ENCODE measurements around the gene MEGF10.

The MEGF10 gene

GRCh38 chr5:127471211-127471610 lies 180.6 kb downstream of the MEGF10 start:
- TF ChIP-seq CEBPB (IDR thresholded peaks at IDR 0.05), result no peak
- TF ChIP-seq TAF1 (IDR thresholded peaks at IDR 0.05; ENCODE audit: low read depth), result no peak
- no peak for TF ChIP-seq REST (IDR thresholded peaks at IDR 0.05; ENCODE audit: low read depth)
- TF ChIP-seq, protein P1, sequence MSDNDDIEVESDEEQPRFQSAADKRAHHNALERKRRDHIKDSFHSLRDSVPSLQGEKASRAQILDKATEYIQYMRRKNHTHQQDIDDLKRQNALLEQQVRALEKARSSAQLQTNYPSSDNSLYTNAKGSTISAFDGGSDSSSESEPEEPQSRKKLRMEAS (IDR thresholded peaks at IDR 0.05), result no peak
- no peak for TF ChIP-seq ZBTB7A (IDR thresholded peaks at IDR 0.05; ENCODE audit: low read depth)
- TF ChIP-seq TEAD4 (IDR thresholded peaks at IDR 0.05), result no peak
- no peak for TF ChIP-seq EP300 (IDR thresholded peaks at IDR 0.05; ENCODE audit: borderline replicate concordance)
- TF ChIP-seq, protein P2, sequence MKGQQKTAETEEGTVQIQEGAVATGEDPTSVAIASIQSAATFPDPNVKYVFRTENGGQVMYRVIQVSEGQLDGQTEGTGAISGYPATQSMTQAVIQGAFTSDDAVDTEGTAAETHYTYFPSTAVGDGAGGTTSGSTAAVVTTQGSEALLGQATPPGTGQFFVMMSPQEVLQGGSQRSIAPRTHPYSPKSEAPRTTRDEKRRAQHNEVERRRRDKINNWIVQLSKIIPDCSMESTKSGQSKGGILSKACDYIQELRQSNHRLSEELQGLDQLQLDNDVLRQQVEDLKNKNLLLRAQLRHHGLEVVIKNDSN (IDR thresholded peaks at IDR 0.05), result no peak
- TF ChIP-seq TCF12 (IDR thresholded peaks at IDR 0.05; ENCODE audit: low read depth), result no peak
- TF ChIP-seq FOXM1 (IDR thresholded peaks at IDR 0.05; ENCODE audit: borderline replicate concordance, low read depth), result no peak
- no peak for TF ChIP-seq YY1 (IDR thresholded peaks at IDR 0.05; ENCODE audit: low read depth)
- TF ChIP-seq NFIC (IDR thresholded peaks at IDR 0.05), result no peak
- TF ChIP-seq CREB1 (IDR thresholded peaks at IDR 0.05; ENCODE audit: low read depth), result no peak
- TF ChIP-seq EGR1 (IDR thresholded peaks at IDR 0.05), result no peak
- TF ChIP-seq RAD21 (IDR thresholded peaks at IDR 0.05; ENCODE audit: low read depth), result no peak

DNA sequence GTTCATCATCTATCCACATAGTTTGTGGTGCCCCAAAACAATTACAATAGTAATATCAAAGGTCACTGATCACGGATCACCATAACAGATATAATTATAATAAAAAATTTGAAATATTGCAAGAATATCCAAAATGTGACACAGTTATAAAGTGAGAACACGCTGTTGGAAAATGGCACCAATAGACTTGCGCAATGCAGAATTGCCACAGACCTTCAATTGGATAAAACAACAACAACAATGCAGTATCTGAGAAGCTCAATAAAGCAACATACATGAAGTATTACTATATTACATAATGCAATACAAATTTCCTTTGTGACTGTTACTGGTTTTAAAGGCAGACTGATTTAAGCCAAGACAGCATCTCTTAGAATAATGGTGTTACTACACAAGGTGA lies 182.1 kb downstream of the MEGF10 start:
- TF ChIP-seq TAF1 (IDR thresholded peaks at IDR 0.05; ENCODE audit: low read depth), result no peak
- TF ChIP-seq EGR1 (IDR thresholded peaks at IDR 0.05), result no peak
- TF ChIP-seq, protein P1 (IDR thresholded peaks at IDR 0.05), result no peak
- no peak for TF ChIP-seq RAD21 (IDR thresholded peaks at IDR 0.05; ENCODE audit: low read depth)
- TF ChIP-seq FOXM1 (IDR thresholded peaks at IDR 0.05; ENCODE audit: borderline replicate concordance, low read depth), result no peak
- no peak for TF ChIP-seq CEBPB (IDR thresholded peaks at IDR 0.05)
- TF ChIP-seq, protein P2 (IDR thresholded peaks at IDR 0.05), result no peak
- no peak for TF ChIP-seq EP300 (IDR thresholded peaks at IDR 0.05; ENCODE audit: borderline replicate concordance)
- TF ChIP-seq TCF12 (IDR thresholded peaks at IDR 0.05; ENCODE audit: low read depth), result no peak
- no peak for TF ChIP-seq CREB1 (IDR thresholded peaks at IDR 0.05; ENCODE audit: low read depth)
- TF ChIP-seq YY1 (IDR thresholded peaks at IDR 0.05; ENCODE audit: low read depth), result no peak
- no peak for TF ChIP-seq ZBTB7A (IDR thresholded peaks at IDR 0.05; ENCODE audit: low read depth)
- no peak for TF ChIP-seq REST (IDR thresholded peaks at IDR 0.05; ENCODE audit: low read depth)
- TF ChIP-seq NFIC (IDR thresholded peaks at IDR 0.05), result no peak
- no peak for TF ChIP-seq TEAD4 (IDR thresholded peaks at IDR 0.05)

- TF ChIP-seq TAF1 (IDR thresholded peaks at IDR 0.05; ENCODE audit: low read depth) (no peak), RAD21 (IDR thresholded peaks at IDR 0.05; ENCODE audit: low read depth) (no peak), REST (IDR thresholded peaks at IDR 0.05; ENCODE audit: low read depth) (no peak), CREB1 (IDR thresholded peaks at IDR 0.05; ENCODE audit: low read depth) (no peak), ZBTB7A (IDR thresholded peaks at IDR 0.05; ENCODE audit: low read depth) (no peak)
- TF ChIP-seq, protein P1 (IDR thresholded peaks at IDR 0.05), result no peak
These were observed 195.9 kb downstream of the MEGF10 start for GRCh38 chr5:127486471-127486870.

DNA sequence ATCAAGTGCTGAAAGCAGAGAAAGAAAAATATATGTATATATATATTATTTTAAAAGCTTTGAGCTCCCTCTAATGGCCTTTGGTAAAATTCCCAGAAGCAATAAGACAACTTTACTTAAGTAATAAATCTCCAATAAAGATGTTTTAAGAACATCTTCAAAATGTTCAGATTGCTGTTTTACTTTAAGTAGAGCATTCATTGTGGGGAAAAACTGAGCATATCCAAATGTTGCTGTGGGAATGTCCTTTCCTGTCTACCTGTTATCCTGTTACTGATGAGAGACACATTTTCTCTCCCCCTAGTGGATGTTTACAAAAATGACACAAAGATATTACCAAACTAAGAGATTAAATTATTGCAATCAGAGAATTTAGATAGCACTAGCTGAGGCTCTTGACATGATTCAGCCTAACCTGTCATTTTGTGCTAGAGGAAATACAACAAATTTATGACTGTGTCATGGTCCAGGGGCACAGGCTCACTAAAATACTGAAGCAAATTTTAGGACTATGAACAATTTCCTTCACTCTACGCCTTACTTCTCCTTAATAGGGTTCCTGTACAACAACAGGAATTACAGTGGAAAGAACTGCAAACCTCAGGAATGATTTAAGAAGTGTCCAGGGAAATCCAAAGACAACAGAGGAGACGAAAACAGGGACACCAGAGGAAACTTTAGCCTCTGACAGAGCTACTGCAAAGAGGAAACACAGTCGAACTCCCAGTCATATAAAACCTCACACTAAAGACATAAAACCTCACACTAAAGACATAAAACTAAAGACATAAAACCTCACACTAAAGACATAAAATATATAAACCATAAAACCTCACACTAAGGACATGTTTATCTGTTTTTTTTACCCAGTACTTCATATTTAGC lies 202.5 kb downstream of the MEGF10 start:
- TF ChIP-seq RAD21 (IDR thresholded peaks at IDR 0.05; ENCODE audit: low read depth) (no peak; the same call in 1 of the 2 replicates), EGR1 (IDR thresholded peaks at IDR 0.05) (no peak), NFIC (IDR thresholded peaks at IDR 0.05) (no peak), TEAD4 (IDR thresholded peaks at IDR 0.05) (no peak)
- TF ChIP-seq, protein P2 (IDR thresholded peaks at IDR 0.05), result no peak
